ENCODE measurements around the gene FUT9.

GRCh38 chr6:96195272-96195671, 179.5 kb downstream of the FUT9 start:
- TF ChIP-seq CTCF (IDR thresholded peaks at IDR 0.05; ENCODE audit: low read length), result no peak
- no peak for TF ChIP-seq EZH2phosphoT487 (IDR thresholded peaks at IDR 0.05; ENCODE audit: low read length)

Data from MM.1S (cell line).